IMR-90 (cell line): ENCODE data around the gene WRAP73. TPM values are rescaled to one million over a fixed set of nuclear protein-coding genes. Genes with fewer than 3 reads are reported as not detected.

Experiments
- ATAC-seq: fragments of 200-7000 bp; cut with Tn5 transposase; 2 replicates; pipeline ENCODE4 v1.9.1; 2020; ENCODE audit warnings: low read depth, mild to moderate bottlenecking, moderate library complexity
- BruUV-seq: library from RNA; stranded (reverse); fragments of 400-500 nt; replicated peaks from 2 replicates; lab custom pipeline; 2021; lab: Mats Ljungman, UMichigan
- CTCF ChIA-PET: fragments of 300-600 bp; formaldehyde crosslinking; extraction: SDS; loops from one replicate; lab custom pipeline; 2021; ENCODE audit warnings: antibody characterized with exemption; lab: Yijun Ruan, JAX
- POLR2A ChIA-PET: fragments of 300-600 bp; sonication (Branson Sonifier 250); formaldehyde crosslinking; loops from one replicate; lab custom pipeline; 2022; ENCODE audit warnings: antibody characterized with exemption; ENCODE audit not compliant: unreplicated experiment; lab: Charles Lee
- DNase-seq: peaks from one replicate; pipeline ENCODE4 v3.0.0; 2013
- H2AFZ ChIP-seq: replicated peaks from 2 replicates; pipeline ENCODE3; 2013; ENCODE audit warnings: low read length, mild to moderate bottlenecking; ENCODE audit not compliant: poor library complexity
- H2AK5ac ChIP-seq: 2 replicates; pipeline ENCODE4 v1.6.1; 2013; ENCODE audit warnings: low read depth, low read length, inconsistent platforms
- H2AK9ac ChIP-seq: replicated peaks from 2 replicates; pipeline ENCODE3; 2013; ENCODE audit warnings: mild to moderate bottlenecking, low read depth, low read length, moderate library complexity; ENCODE audit not compliant: poor library complexity
- H2BK120ac ChIP-seq: 2 replicates; pipeline ENCODE4 v1.6.1; 2013; ENCODE audit warnings: low read depth, low read length, inconsistent platforms
- H2BK15ac ChIP-seq: 3 replicates; pipeline ENCODE4 v1.6.1; 2013; ENCODE audit warnings: low read depth, low read length, inconsistent platforms
- H2BK20ac ChIP-seq: 2 replicates; pipeline ENCODE4 v1.6.1; 2013; ENCODE audit warnings: low read depth, mild to moderate bottlenecking, inconsistent platforms, low read length, moderate library complexity
- H2BK5ac ChIP-seq: 2 replicates; pipeline ENCODE4 v1.6.1; 2013; ENCODE audit warnings: mild to moderate bottlenecking, low read depth, low read length, inconsistent platforms; ENCODE audit not compliant: poor library complexity, severe bottlenecking
- H3K14ac ChIP-seq: replicated peaks from 2 replicates; pipeline ENCODE4 v1.6.1; 2013; ENCODE audit warnings: low read depth, low read length, inconsistent platforms
- H3K18ac ChIP-seq: 2 replicates; pipeline ENCODE4 v1.6.1; 2013; ENCODE audit warnings: low read depth, low read length, control low read depth
- H3K23ac ChIP-seq: 2 replicates; pipeline ENCODE4 v1.6.1; 2013; ENCODE audit warnings: low read depth, low read length, inconsistent platforms
- H3K27ac ChIP-seq: 2 replicates; pipeline ENCODE4 v1.5.1; 2013; ENCODE audit warnings: mild to moderate bottlenecking, control low read depth, low read length; ENCODE audit not compliant: insufficient read depth
- H3K27me3 ChIP-seq: 2 replicates; pipeline ENCODE4 v1.6.1; 2013; ENCODE audit warnings: low read length; ENCODE audit not compliant: control insufficient read depth, insufficient read depth
- H3K36me3 ChIP-seq: 2 replicates; pipeline ENCODE4 v1.6.1; 2013; ENCODE audit warnings: low read length, mixed read lengths; ENCODE audit not compliant: control insufficient read depth, insufficient read depth
- H3K4ac ChIP-seq: 2 replicates; pipeline ENCODE4 v1.6.1; 2013; ENCODE audit warnings: low read depth, low read length, inconsistent platforms
- H3K4me1 ChIP-seq: 2 replicates; pipeline ENCODE4 v1.6.1; 2013; ENCODE audit warnings: low read length, mixed read lengths; ENCODE audit not compliant: control insufficient read depth, insufficient read depth
- H3K4me2 ChIP-seq: 2 replicates; pipeline ENCODE4 v1.6.1; 2013; ENCODE audit warnings: low read depth, mild to moderate bottlenecking, control low read depth, low read length, moderate library complexity
- H3K4me3 ChIP-seq: 2 replicates; pipeline ENCODE4 v1.5.1; 2013; ENCODE audit warnings: low read depth, mild to moderate bottlenecking, control low read depth, low read length, moderate library complexity; ENCODE audit not compliant: insufficient read depth
- H3K56ac ChIP-seq: 2 replicates; pipeline ENCODE4 v1.6.1; 2013; ENCODE audit warnings: low read length, inconsistent platforms; ENCODE audit not compliant: insufficient read depth; ENCODE audit errors: extremely low read depth
- H3K79me1 ChIP-seq, 2 experiments: 2 replicates each; pipeline ENCODE4 v1.6.1; 2013; ENCODE audit warnings: low read length in 2 of 2, inconsistent platforms in 1 of 2, low read depth in 1 of 2
- H3K9ac ChIP-seq: 2 replicates; pipeline ENCODE4 v1.6.1; 2013; ENCODE audit warnings: low read depth, low read length, control low read depth
- H3K9me1 ChIP-seq: 2 replicates; pipeline ENCODE4 v1.6.1; 2013; ENCODE audit warnings: low read length, inconsistent platforms; ENCODE audit not compliant: insufficient read depth
- H3K9me3 ChIP-seq: 2 replicates; pipeline ENCODE4 v1.6.1; 2013; ENCODE audit warnings: low read length; ENCODE audit not compliant: control insufficient read depth, insufficient read depth
- H4K20me1 ChIP-seq: 2 replicates; pipeline ENCODE4 v1.6.1; 2013; ENCODE audit warnings: low read length, inconsistent platforms; ENCODE audit not compliant: insufficient read depth
- H4K5ac ChIP-seq: 2 replicates; pipeline ENCODE4 v1.6.1; 2013; ENCODE audit warnings: mild to moderate bottlenecking, low read depth, low read length, control low read depth
- H4K8ac ChIP-seq, 2 experiments: 2 replicates each; pipeline ENCODE4 v1.6.1; 2013; ENCODE audit warnings: low read depth in 2 of 2, low read length in 2 of 2, control low read depth in 1 of 2, inconsistent platforms in 1 of 2
- H4K91ac ChIP-seq: 2 replicates; pipeline ENCODE4 v1.6.1; 2013; ENCODE audit warnings: low read depth, low read length, inconsistent platforms; ENCODE audit not compliant: insufficient read depth
- ELK1 ChIP-seq: fragments of 150-350 bp; IDR thresholded peaks from 2 replicates; pipeline ENCODE4 v1.6.1; 2016; ENCODE audit warnings: low read depth, mild to moderate bottlenecking, low read length, moderate library complexity, borderline replicate concordance
- NFE2L2 ChIP-seq: fragments of 150-350 bp; IDR thresholded peaks from 2 replicates; pipeline ENCODE4 v1.6.1; 2016; ENCODE audit warnings: low read depth, mild to moderate bottlenecking, low read length
- RCOR1 ChIP-seq: IDR thresholded peaks from 2 replicates; pipeline ENCODE4 v1.6.1; 2012; ENCODE audit warnings: mild to moderate bottlenecking, low read length, improper control_type of control experiment; ENCODE audit not compliant: insufficient replicate concordance
- WGBS, 2 experiments: methylation state at CpG; one replicate each; pipeline versions ENCODE4 v1.1.5 to v1.1.7; 2013; ENCODE audit warnings: missing lambda C conversion rate in 2 of 2; ENCODE audit not compliant: insufficient read length in 1 of 2; ENCODE audit errors: extremely low coverage in 2 of 2; 5-methylcytosine and 5-hydroxymethylcytosine counted together
- dilution Hi-C: fragments of 300-500 bp; cut with HindIII; formaldehyde crosslinking; loops from one replicate; pipeline ENCODE4 v1.14.3; 2018; ENCODE audit warnings: low sequenced_read_pairs; ENCODE audit not compliant: unreplicated experiment
- in situ Hi-C: fragments of 300-500 bp; cut with MboI; formaldehyde crosslinking; loops from 3 replicates; pipeline ENCODE4 v1.14.3; 2019; ENCODE audit warnings: low sequenced_read_pairs, inconsistent platforms, mixed read lengths
- intact Hi-C: fragments of 100-400 bp; cut with micrococcal nuclease; formaldehyde crosslinking; loops from 2 replicates; pipeline ENCODE4 v1.10.0; 2022
- polyA plus RNA-seq, 3 experiments: library from polyadenylated mRNA; depleted of rRNA; stranded (reverse); fragments of >200 nt; gene quantifications; 2 replicates each; pipeline ENCODE4 v1.2.3, GENCODE V29; 2012; ENCODE audit warnings: low replicate concordance in 1 of 3
- total RNA-seq: library from RNA; depleted of rRNA; stranded (reverse); fragments of >200 nt; gene quantifications from 2 replicates; pipeline ENCODE4 v1.2.3, GENCODE V29; 2012; rRNA removed

The WRAP73 gene
- total and polyA plus RNA-seq, 2 of the 4 experiments (the other 2 are of a cell fraction) = 10.8 to 23.6 TPM

- ChIA-PET CTCF (no interaction called here), POLR2A (no interaction called here)
- Histone ChIP-seq H2AK9ac (no peak overlapping the region), H3K23ac (no peak overlapping the region), H3K27ac (no peak overlapping the region), H3K56ac (no peak overlapping the region), H3K14ac (no peak overlapping the region), H3K79me1 (no peaks in the 10 kb centered on the region), H2BK120ac (no peak overlapping the region), H3K36me3 (no peaks in the 10 kb centered on the region), H4K5ac (no peak overlapping the region), H2BK20ac (no peak overlapping the region), H2AFZ (no peak overlapping the region), H3K4ac (no peak overlapping the region), H2BK15ac (no peak overlapping the region), H3K4me1 (peaks cover 2% of the 10 kb centered on the region; the same call in 1 of the 2 replicates), H3K9me3 (peaks cover 2% of the 10 kb centered on the region), H2AK5ac (no peak overlapping the region), H4K8ac (no peak overlapping the region), H4K91ac (no peak overlapping the region), H4K20me1 (no peaks in the 10 kb centered on the region), H3K18ac (no peak overlapping the region), H3K4me2 (no peak overlapping the region), H3K27me3 (peaks cover 2% of the 10 kb centered on the region; the same call in 1 of the 2 replicates), H2BK5ac (no peak overlapping the region), H3K9ac (no peak overlapping the region), H3K9me1 (no peaks in the 10 kb centered on the region), H3K4me3 (no peak overlapping the region)
- in situ Hi-C loops = no loop called here
- BruUV-seq = no TSS peak
- ATAC-seq (no peak), DNase-seq (no peak)
- intact Hi-C loops = no loop called here
- dilution Hi-C loops = no loop called here
- TF ChIP-seq NFE2L2 = no peak
- no peak for TF ChIP-seq RCOR1
- no peak for TF ChIP-seq ELK1
- WGBS, 2 experiments = 42% methylated on average over 8 of the region's 16 CpGs; no CpG with 5 or more reads in 1 of the 2 experiments
These were observed 68.4 kb downstream of the WRAP73 start for GRCh38 chr1:3581296-3582036.

Other genes with a start within 250 kb of the WRAP73 start
- gene ARHGEF16, start 195.4 kb downstream of the WRAP73 start, total RNA-seq = 0.18 TPM in 1 of 2 replicates, not detected in the other
- gene ARHGEF16, start 195.4 kb downstream of the WRAP73 start, polyA plus RNA-seq (2012; rRNA removed) = 0.19 and 0.39 TPM in 2 replicates
- 0.56 and 0.72 TPM in 2 replicates for gene MEGF6, start 38.6 kb downstream of the WRAP73 start, total RNA-seq
- 4.1 and 5.4 TPM in 2 replicates for gene MEGF6, start 38.6 kb downstream of the WRAP73 start, polyA plus RNA-seq (2012; rRNA removed)
- gene TPRG1L, start 25.1 kb downstream of the WRAP73 start, total RNA-seq = 25.3 and 25.6 TPM in 2 replicates
- 38.1 and 39.5 TPM in 2 replicates for gene TPRG1L, start 25.1 kb downstream of the WRAP73 start, polyA plus RNA-seq (2012; rRNA removed)
- gene TP73, start 2.4 kb upstream of the WRAP73 start, total RNA-seq = not detected in 2 replicates
- 0.10 TPM in 1 of 2 replicates, not detected in the other for gene TP73, start 2.4 kb upstream of the WRAP73 start, polyA plus RNA-seq (2012; rRNA removed)
- gene CCDC27, start 102.3 kb upstream of the WRAP73 start, total RNA-seq = not detected in 2 replicates
- gene CCDC27, start 102.3 kb upstream of the WRAP73 start, polyA plus RNA-seq (2012; rRNA removed) = not detected in 2 replicates
- gene SMIM1, start 122.6 kb upstream of the WRAP73 start, total RNA-seq = 0.90 and 1.9 TPM in 2 replicates
- gene SMIM1, start 122.6 kb upstream of the WRAP73 start, polyA plus RNA-seq (2012; rRNA removed) = 3.4 and 7.6 TPM in 2 replicates
- gene LRRC47, start 146.4 kb upstream of the WRAP73 start, total RNA-seq = 15.2 and 23.1 TPM in 2 replicates
- 19.2 and 19.7 TPM in 2 replicates for gene LRRC47, start 146.4 kb upstream of the WRAP73 start, polyA plus RNA-seq (2012; rRNA removed)
- 14.3 and 20.0 TPM in 2 replicates for gene CEP104, start 207.1 kb upstream of the WRAP73 start, total RNA-seq
- 17.5 and 17.9 TPM in 2 replicates for gene CEP104, start 207.1 kb upstream of the WRAP73 start, polyA plus RNA-seq (2012; rRNA removed)
- 6.7 and 7.3 TPM in 2 replicates for gene DFFB, start 207.4 kb upstream of the WRAP73 start, total RNA-seq
- 6.5 and 8.2 TPM in 2 replicates for gene DFFB, start 207.4 kb upstream of the WRAP73 start, polyA plus RNA-seq (2012; rRNA removed)